GM10266 (cell line): Measurements from ENCODE around the gene SLC39A3.

Experiments
- DNase-seq: peaks from one replicate; pipeline ENCODE4 v3.0.0; 2012; ENCODE audit errors: extremely low spot score
- TF ChIP-seq, protein P1 (sequence below): IDR thresholded peaks from 2 replicates; pipeline ENCODE4 v1.5.1; 2012; ENCODE audit warnings: mild to moderate bottlenecking, low read depth; ENCODE audit not compliant: control insufficient read depth, insufficient read depth; ENCODE audit errors: missing control alignments

Gene SLC39A3

DNA sequence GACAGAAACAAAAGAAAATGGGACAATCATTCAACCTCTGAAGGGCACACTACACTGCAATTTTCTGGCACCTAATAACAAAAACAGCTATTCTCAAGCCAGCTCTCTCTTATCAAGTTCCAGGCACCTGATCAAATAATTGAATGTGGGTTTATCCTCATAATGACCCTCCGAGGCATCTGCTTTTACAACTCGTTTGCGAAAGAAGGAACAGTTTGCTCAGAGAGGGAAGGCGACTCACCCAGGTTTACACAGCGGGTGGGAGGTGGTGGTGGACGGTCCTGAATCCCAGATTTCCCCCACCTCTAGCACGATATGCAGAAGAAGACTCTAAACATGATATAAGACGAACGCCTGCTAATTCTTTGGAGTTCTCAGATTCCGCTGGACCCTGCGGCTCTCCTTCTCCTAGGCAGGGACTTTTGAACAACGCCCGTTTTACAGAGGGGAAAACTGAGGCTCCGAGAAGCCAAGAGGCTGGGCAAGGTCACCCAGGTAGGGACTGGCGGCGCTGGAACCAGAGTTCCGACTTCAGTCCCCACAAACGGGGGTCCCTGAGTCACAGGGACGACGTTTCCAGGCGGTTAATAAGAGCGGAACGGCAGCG, 42.6 kb upstream of the SLC39A3 start:
- TF ChIP-seq, protein P1, sequence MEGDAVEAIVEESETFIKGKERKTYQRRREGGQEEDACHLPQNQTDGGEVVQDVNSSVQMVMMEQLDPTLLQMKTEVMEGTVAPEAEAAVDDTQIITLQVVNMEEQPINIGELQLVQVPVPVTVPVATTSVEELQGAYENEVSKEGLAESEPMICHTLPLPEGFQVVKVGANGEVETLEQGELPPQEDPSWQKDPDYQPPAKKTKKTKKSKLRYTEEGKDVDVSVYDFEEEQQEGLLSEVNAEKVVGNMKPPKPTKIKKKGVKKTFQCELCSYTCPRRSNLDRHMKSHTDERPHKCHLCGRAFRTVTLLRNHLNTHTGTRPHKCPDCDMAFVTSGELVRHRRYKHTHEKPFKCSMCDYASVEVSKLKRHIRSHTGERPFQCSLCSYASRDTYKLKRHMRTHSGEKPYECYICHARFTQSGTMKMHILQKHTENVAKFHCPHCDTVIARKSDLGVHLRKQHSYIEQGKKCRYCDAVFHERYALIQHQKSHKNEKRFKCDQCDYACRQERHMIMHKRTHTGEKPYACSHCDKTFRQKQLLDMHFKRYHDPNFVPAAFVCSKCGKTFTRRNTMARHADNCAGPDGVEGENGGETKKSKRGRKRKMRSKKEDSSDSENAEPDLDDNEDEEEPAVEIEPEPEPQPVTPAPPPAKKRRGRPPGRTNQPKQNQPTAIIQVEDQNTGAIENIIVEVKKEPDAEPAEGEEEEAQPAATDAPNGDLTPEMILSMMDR: no peak
- DNase-seq: no peak

- no peak for DNase-seq
- TF ChIP-seq, protein P1: no peak
These were observed 40.5 kb upstream of the SLC39A3 start for GRCh38 chr19:2780284-2780683.

- TF ChIP-seq, protein P1: no peak
- DNase-seq: no peak
These were observed 39.4 kb upstream of the SLC39A3 start for GRCh38 chr19:2779121-2779740.

- TF ChIP-seq, protein P1: no peak
- DNase-seq: no peak
These were observed 38.3 kb upstream of the SLC39A3 start for GRCh38 chr19:2777952-2778683.

DNA sequence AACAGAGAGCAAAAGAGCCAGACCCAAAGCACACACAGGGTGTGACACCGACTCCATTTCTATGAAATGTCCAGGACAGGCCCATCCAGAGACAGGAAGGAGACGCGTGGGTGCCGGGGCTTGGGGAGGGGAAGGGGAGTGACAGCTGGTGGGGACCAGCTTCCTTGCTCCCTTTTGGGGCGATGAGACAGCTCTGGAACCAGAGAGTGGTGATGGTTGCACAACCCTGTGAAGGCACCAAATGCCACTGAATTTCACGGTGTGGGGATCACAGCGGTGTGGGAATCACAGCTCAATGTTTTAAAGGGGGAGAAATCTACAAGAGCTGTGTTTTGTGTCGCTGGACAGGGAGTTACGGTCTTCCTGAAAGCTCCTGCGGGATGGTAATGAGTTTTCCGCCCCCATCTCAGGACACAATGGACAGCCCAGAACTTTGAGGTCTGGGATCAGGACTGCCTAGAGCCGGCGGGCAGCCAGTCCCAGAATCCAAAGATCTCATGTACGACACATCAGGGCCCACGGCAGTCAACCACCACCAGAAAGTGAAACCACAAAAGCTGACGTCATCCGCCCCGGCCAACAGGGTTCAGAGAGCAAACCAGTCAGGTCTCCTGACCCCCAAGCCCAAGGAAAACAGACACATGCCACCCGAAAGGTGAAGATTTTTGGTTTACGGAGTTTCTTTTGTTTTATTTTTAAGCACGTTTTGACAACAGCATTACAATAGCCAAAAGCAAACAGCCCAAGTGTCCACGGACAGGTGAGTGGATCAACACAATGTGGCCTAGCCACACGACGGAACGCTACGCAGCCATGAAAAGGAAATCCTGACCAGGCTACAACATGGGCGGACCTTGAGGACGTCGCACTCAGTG, 36.0 kb upstream of the SLC39A3 start:
- peak; percentile 83 for DNase-seq
- TF ChIP-seq, protein P1: no peak

GRCh38 chr19:2774953-2775555, 35.2 kb upstream of the SLC39A3 start:
- TF ChIP-seq, protein P1: no peak
- DNase-seq: no peak
